GM12801 (cell line): ENCODE results near the gene COL16A1.

Experiments used
- TF ChIP-seq, protein P1 (sequence below): IDR thresholded peaks from one replicate; pipeline ENCODE4 v1.5.1; 2011; ENCODE audit warnings: control low read depth; ENCODE audit not compliant: insufficient read length; ENCODE audit errors: extremely low read depth

Gene COL16A1

DNA sequence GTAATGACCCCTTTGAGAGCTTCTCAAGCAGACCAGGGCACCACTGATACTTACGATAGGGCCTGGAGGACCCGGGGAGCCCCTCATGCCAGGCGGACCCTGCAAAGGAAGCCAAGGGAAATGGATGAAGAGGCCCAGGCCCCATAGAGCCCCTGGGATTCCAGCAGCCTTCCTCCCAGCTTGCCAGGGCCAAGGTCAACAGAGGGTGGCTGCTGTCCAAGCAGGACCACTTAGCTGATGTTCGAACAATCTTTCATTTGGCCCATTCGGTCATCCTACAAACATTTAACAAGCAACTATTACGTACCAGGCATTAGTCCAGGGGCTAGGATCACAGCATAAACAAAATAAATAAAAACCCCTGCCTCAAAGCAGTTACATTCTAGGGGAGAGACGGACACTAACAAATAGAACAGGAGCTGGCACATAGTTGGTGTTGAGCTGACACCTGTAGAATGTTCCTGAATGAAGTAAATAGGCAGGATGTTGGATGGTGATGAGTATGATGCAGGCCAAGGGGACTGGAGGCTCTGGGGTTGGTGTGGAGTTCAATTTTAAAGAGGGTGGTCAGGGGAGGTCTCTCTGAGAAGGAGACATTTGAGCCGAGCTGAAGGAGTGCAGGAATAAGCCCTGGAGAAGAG is 32.1 kb downstream of the COL16A1 start:
- TF ChIP-seq, protein P1, sequence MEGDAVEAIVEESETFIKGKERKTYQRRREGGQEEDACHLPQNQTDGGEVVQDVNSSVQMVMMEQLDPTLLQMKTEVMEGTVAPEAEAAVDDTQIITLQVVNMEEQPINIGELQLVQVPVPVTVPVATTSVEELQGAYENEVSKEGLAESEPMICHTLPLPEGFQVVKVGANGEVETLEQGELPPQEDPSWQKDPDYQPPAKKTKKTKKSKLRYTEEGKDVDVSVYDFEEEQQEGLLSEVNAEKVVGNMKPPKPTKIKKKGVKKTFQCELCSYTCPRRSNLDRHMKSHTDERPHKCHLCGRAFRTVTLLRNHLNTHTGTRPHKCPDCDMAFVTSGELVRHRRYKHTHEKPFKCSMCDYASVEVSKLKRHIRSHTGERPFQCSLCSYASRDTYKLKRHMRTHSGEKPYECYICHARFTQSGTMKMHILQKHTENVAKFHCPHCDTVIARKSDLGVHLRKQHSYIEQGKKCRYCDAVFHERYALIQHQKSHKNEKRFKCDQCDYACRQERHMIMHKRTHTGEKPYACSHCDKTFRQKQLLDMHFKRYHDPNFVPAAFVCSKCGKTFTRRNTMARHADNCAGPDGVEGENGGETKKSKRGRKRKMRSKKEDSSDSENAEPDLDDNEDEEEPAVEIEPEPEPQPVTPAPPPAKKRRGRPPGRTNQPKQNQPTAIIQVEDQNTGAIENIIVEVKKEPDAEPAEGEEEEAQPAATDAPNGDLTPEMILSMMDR = no peak

DNA sequence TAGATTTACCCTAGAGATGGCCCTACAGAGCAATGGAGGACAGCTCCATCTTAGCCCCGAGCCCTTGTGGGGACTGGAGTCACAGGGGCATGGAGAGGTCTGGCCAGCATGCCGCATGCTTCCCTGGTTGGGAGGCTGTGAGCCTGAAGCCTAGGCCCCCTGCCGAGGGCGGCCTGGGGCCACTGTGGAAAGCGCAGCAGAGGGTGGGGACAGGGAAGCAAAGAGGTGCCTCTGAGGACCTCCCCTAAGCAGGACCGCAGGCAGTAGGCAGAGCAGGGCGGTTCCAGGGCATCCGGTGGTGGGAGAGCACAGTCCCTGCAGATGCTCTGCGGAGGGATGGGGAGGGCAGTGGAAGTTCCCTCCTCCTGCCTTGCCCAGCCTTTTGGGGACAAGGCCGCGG is 32.7 kb downstream of the COL16A1 start:
- TF ChIP-seq, protein P1 = no peak

DNA sequence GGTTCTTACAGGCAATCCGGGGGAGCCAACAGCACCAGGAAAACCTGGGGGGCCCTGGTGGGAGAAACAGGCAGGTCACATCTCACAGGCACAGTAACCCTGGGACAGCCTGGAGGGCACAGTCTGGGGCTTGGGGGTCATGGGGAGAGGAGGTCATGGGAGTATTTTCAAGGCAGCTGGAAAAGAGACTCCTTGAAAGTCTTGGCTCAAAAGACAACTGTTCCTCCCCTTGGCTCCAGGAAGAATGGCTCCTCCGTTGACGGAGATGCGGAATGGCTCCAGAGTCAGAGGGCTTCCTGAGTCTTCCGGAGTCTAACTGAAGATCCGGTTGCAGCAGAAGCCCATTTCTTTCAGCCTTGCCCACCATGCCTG is 33.2 kb downstream of the COL16A1 start:
- TF ChIP-seq, protein P1 = no peak

DNA sequence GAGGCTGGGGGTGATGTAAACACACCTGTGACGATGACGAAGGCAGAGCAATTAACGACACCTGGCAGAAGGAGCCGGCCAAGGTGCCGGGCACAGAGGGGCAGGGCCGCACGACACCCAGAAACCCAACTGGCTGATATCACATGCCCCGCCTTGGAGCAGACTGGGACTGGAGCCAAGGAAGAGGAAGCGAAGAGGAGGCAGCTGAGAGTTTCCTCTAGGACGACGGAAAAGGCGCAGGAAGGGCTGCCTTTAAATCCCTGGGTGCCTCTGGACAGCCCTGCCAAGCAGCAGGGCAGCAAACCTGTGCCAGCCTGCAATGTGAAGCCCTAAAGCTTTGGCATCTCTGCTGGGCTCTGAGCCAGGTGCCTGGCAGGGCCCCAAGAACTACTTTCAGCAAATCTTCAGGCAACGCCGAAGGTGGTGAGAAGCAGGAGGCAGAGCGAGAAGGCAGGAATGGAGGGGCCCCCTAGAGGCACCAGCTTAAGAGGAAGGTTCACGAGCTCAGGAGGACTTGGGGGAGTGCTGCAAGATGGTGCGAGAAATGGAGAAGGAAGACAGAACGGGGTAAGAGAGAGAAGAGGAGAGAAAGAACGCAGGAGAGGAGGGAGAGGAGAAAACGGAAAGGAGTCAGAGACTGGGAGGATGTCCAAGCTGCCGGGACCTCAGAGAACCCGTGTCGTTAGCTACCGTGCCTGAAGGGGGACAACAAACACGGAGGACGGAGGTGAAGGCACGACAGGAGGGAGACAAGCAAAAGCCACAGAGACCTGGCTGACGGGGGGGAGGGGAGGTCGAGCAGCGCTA is 33.8 kb downstream of the COL16A1 start:
- TF ChIP-seq, protein P1 = no peak

DNA sequence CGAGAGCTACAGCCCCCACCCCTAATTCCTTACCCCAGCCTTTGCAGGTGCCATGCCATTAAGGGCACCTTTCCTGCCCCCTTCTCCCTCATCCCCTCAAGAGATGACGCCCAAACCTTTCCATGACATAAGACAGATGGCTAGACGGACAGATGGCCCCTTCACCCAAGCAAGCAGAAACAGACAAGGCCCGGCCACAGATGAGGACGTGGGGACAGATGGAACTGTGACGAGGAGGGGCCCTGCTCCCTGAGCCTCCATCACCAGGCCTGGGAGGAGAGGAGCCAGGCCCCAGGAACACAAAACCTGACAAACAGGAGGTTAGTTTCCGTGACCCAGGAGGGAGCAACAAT is 34.4 kb downstream of the COL16A1 start:
- TF ChIP-seq, protein P1 = no peak

DNA sequence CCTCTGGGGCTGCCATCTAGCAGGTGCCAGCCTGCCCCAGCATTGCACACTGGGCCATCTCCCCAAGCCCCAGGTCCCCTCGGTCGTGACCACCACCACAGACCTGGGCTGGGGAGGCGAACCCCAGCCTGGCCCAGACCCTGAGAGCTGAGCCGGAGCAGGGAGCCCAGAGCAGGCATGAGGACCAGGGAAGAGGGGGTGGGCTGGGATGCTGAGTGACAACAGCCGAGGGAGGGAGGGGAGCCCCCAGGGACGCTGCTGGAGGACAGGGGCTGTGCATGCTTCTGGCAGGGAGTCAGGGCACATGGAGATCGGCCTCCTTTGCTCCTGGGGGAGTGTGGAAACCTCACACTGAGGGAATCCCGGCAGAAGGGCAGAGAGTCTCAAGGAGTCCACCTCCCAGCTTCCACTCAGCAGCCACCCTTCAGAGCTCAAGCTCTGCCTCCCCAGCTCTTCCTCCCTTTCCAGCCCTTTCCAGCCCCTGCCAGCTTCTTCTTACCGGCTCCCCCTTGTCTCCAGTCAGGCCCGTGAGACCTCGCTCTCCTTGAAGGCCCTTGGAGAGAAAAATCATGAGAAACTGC is 35.4 kb downstream of the COL16A1 start:
- TF ChIP-seq, protein P1 = no peak

DNA sequence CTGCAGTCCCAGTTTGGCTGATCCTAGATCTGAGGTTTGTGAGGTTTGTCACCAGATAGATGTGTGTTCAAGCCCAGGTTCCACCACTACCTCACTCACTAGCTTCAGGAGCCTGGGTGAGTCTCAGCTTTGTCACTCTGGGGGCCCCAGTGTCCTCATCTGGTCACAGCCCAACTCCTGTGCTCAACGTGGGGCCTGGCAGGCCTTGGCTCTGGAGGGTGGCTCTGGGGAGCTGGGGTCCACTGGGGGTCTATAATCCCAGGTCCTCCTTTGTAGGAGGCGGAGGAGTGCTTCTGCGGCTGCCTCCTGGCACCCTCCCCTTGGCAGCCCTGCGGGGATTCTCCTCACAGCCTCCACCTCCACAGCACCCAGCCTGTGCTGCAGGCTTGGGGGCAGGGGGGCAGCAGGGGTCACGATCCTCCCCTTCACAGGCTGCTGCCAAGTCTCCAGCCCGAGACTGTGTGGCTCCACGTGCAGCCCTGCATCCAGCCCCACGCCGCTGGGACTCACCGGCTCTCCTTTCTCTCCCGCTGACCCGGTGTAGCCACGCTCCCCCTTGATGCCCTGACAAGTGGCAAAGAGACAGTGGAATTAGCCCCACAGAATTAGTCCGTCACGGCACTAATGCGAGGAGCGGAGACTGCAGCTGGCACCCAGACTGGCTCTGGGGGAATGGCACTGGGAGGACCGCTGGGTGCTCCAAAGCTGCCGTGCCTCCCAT is 36.6 kb downstream of the COL16A1 start:
- TF ChIP-seq, protein P1 = no peak
